ENCODE results near the gene SLC2A10.
"Not testable (repeated sequence)": the region's sequence is repeated elsewhere in the genome, so short reads cannot be mapped to it uniquely, and the experiment has no call there.

SLC2A10 gene

GRCh38 chr20:46673394-46674252 is 35.8 kb upstream of the SLC2A10 start:
- TF ChIP-seq CTCF (IDR thresholded peaks at IDR 0.05; ENCODE audit: low read depth, low read length, missing control alignments), result no peak
- DNase-seq, result no peak
- no peak overlapping the region for H3K27ac ChIP-seq
- no peaks in the 10 kb centered on the region for H3K27me3 ChIP-seq (replicated peaks)
- no peak overlapping the region for H3K4me3 ChIP-seq (ENCODE audit: low read depth, low read length)
- H3K36me3 ChIP-seq (replicated peaks), result no peaks in the 10 kb centered on the region
- in situ Hi-C loops (cut with HindIII; ENCODE audit: low pct_ligation_motif_present, low sequenced_read_pairs), result no loop called here

- no peak for DNase-seq
- H3K27ac ChIP-seq, result no peak overlapping the region
- H3K27me3 ChIP-seq (replicated peaks), result no peaks in the 10 kb centered on the region
- no peak overlapping the region for H3K4me3 ChIP-seq (ENCODE audit: low read depth, low read length)
- no peaks in the 10 kb centered on the region for H3K36me3 ChIP-seq (replicated peaks)
- in situ Hi-C loops (cut with HindIII; ENCODE audit: low pct_ligation_motif_present, low sequenced_read_pairs), result no loop called here
- no peak for TF ChIP-seq CTCF (IDR thresholded peaks at IDR 0.05; ENCODE audit: low read depth, low read length, missing control alignments)
These were observed 35.0 kb upstream of the SLC2A10 start for GRCh38 chr20:46674253-46675083.

GRCh38 chr20:46676649-46677316 is 32.7 kb upstream of the SLC2A10 start:
- H3K27ac ChIP-seq; H3K4me3 ChIP-seq (ENCODE audit: low read depth, low read length); in situ Hi-C loops (cut with HindIII; ENCODE audit: low pct_ligation_motif_present, low sequenced_read_pairs); H3K27me3 ChIP-seq (replicated peaks); DNase-seq; H3K36me3 ChIP-seq (replicated peaks): not testable (repeated sequence)

- DNase-seq, result no peak
- no peak overlapping the region for H3K27ac ChIP-seq
- no peaks in the 10 kb centered on the region for H3K27me3 ChIP-seq (replicated peaks)
- H3K4me3 ChIP-seq (ENCODE audit: low read depth, low read length), result no peak overlapping the region
- in situ Hi-C loops (cut with HindIII; ENCODE audit: low pct_ligation_motif_present, low sequenced_read_pairs), result no loop called here
- no peaks in the 10 kb centered on the region for H3K36me3 ChIP-seq (replicated peaks)
- no peak for TF ChIP-seq CTCF (IDR thresholded peaks at IDR 0.05; ENCODE audit: low read depth, low read length, missing control alignments)
These were observed 31.8 kb upstream of the SLC2A10 start for GRCh38 chr20:46677608-46678007.

- no peaks in the 10 kb centered on the region for H3K36me3 ChIP-seq (replicated peaks)
- TF ChIP-seq CTCF (IDR thresholded peaks at IDR 0.05; ENCODE audit: low read depth, low read length, missing control alignments), result no peak
- in situ Hi-C loops (cut with HindIII; ENCODE audit: low pct_ligation_motif_present, low sequenced_read_pairs), result no loop called here
- no peak for DNase-seq
- no peak overlapping the region for H3K27ac ChIP-seq
- no peak overlapping the region for H3K4me3 ChIP-seq (ENCODE audit: low read depth, low read length)
- H3K27me3 ChIP-seq (replicated peaks), result no peaks in the 10 kb centered on the region
These were observed 30.9 kb upstream of the SLC2A10 start for GRCh38 chr20:46678516-46678915.

GRCh38 chr20:46680684-46681031 is 28.8 kb upstream of the SLC2A10 start:
- Histone ChIP-seq H3K27me3 (replicated peaks) (no peaks in the 10 kb centered on the region), H3K27ac (no peak overlapping the region), H3K36me3 (replicated peaks) (no peaks in the 10 kb centered on the region), H3K4me3 (ENCODE audit: low read depth, low read length) (no peak overlapping the region)
- in situ Hi-C loops (cut with HindIII; ENCODE audit: low pct_ligation_motif_present, low sequenced_read_pairs), result no loop called here
- TF ChIP-seq CTCF (IDR thresholded peaks at IDR 0.05; ENCODE audit: low read depth, low read length, missing control alignments), result no peak
- DNase-seq, result no peak
